Endothelial cell of umbilical vein (primary cell): ENCODE data around the gene FGFR3. TPM values are rescaled to one million over a fixed set of nuclear protein-coding genes. Genes with fewer than 3 reads are reported as not detected.

Experiments
- BruUV-seq: library from RNA; stranded (reverse); fragments of 400-500 nt; replicated peaks from 2 replicates; lab custom pipeline; 2021; lab: Mats Ljungman, UMichigan
- CTCF ChIA-PET: fragments of 300-600, 350-600 bp; sonication (Branson Sonifier 250); formaldehyde crosslinking; loops from one replicate; lab custom pipeline; 2021; ENCODE audit warnings: antibody characterized with exemption, inconsistent platforms; lab: Charles Lee
- POLR2A ChIA-PET: fragments of 300-600, 350-600 bp; sonication (Branson Sonifier 250); formaldehyde crosslinking; loops from one replicate; lab custom pipeline; 2021; ENCODE audit warnings: antibody characterized with exemption, inconsistent platforms; lab: Charles Lee
- DNase-seq: peaks from one replicate; pipeline ENCODE4 v3.0.0-alpha.2; 2011; ENCODE audit warnings: low read depth, low spot score
- FAIRE-seq: peaks from 2 replicates; lab custom pipeline; 2011; peaks lifted over from hg19 to GRCh38; lab: Jason Lieb, UNC
- H2AFZ ChIP-seq: 2 replicates; pipeline ENCODE4 v1.6.0; 2012; ENCODE audit warnings: low read depth, low read length, control low read depth, inconsistent platforms
- H3K27ac ChIP-seq: 2 replicates; pipeline ENCODE4 v1.5.1; 2011; ENCODE audit warnings: low read depth, mild to moderate bottlenecking, control low read depth, low read length, moderate library complexity; ENCODE audit not compliant: insufficient read depth
- H3K27me3 ChIP-seq, 2 experiments: 2 replicates each; pipeline versions ENCODE4 v1.6.0 to v1.6.1; 2011; ENCODE audit warnings: low read length in 2 of 2, mixed read lengths in 1 of 2; ENCODE audit not compliant: control insufficient read depth in 2 of 2, insufficient read depth in 2 of 2
- H3K36me3 ChIP-seq, 2 experiments: 2 replicates in 1 of 2; 3 replicates in 1 of 2; pipeline ENCODE4 v1.5.1; 2011; ENCODE audit warnings: low read length in 2 of 2, mild to moderate bottlenecking in 1 of 2, moderate library complexity in 1 of 2; ENCODE audit not compliant: control insufficient read depth in 2 of 2, insufficient read depth in 2 of 2; ENCODE audit errors: extremely low read depth in 1 of 2
- H3K4me1 ChIP-seq: 3 replicates; pipeline ENCODE4 v1.5.1; 2011; ENCODE audit warnings: mild to moderate bottlenecking, low read length; ENCODE audit not compliant: control insufficient read depth, insufficient read depth; ENCODE audit errors: extremely low read depth
- H3K4me2 ChIP-seq: 2 replicates; pipeline ENCODE4 v1.6.1; 2011; ENCODE audit warnings: low read length, control low read depth, mixed read lengths; ENCODE audit not compliant: insufficient read depth
- H3K4me3 ChIP-seq, 3 experiments: fragments of 200-600 bp in 1 of 3; sonication (generic), shearing (Covaris generic) in 1 of 3; replicated peaks in 1 of 3; 2 replicates each; pipeline ENCODE4 v1.5.1; 2011 to 2016; ENCODE audit warnings: control low read depth in 3 of 3, low read length in 3 of 3, mild to moderate bottlenecking in 2 of 3, inconsistent platforms in 1 of 3, low read depth in 1 of 3, moderate library complexity in 1 of 3; ENCODE audit not compliant: insufficient read depth in 1 of 3
- H3K79me2 ChIP-seq: 2 replicates; pipeline ENCODE4 v1.6.0; 2012; ENCODE audit warnings: low read length, inconsistent platforms; ENCODE audit not compliant: control insufficient read depth, insufficient read depth
- H3K9ac ChIP-seq: replicated peaks from 2 replicates; pipeline ENCODE3; 2011; ENCODE audit warnings: low read length, control low read depth; ENCODE audit not compliant: insufficient read depth; ENCODE audit errors: extremely low read depth
- H3K9me1 ChIP-seq: replicated peaks from 3 replicates; pipeline ENCODE4 v1.6.0; 2011; ENCODE audit warnings: mild to moderate bottlenecking, low read length; ENCODE audit not compliant: control insufficient read depth, insufficient read depth; ENCODE audit errors: extremely low read depth
- H3K9me3 ChIP-seq: replicated peaks from 2 replicates; pipeline ENCODE4 v1.5.1; 2012; ENCODE audit warnings: low read length, inconsistent platforms; ENCODE audit not compliant: control insufficient read depth, insufficient read depth
- H4K20me1 ChIP-seq: replicated peaks from 2 replicates; pipeline ENCODE3; 2011; ENCODE audit warnings: mild to moderate bottlenecking, low read length; ENCODE audit not compliant: control insufficient read depth, insufficient read depth; ENCODE audit errors: extremely low read depth
- CTCF ChIP-seq, 2 donors: IDR thresholded peaks; 1 replicate in 1 of 2; 2 replicates in 1 of 2; pipeline ENCODE4 v1.5.1; 2011; ENCODE audit warnings: low read length in 2 of 2, mild to moderate bottlenecking in 2 of 2, moderate library complexity in 2 of 2, control low read depth in 1 of 2, inconsistent platforms in 1 of 2, low read depth in 1 of 2; ENCODE audit not compliant: insufficient read depth in 1 of 2; ENCODE audit errors: extremely low read depth in 1 of 2
- FOS ChIP-seq: IDR thresholded peaks from 2 replicates; pipeline ENCODE4 v1.6.1; 2011; ENCODE audit warnings: mild to moderate bottlenecking, low read length, moderate library complexity, borderline replicate concordance; ENCODE audit not compliant: insufficient read depth
- GATA2 ChIP-seq: IDR thresholded peaks from 2 replicates; pipeline ENCODE4 v1.7.0; 2011; ENCODE audit warnings: low read depth, mild to moderate bottlenecking, moderate library complexity, mixed read lengths, low read length; ENCODE audit not compliant: insufficient read length, insufficient read depth
- JUN ChIP-seq: IDR thresholded peaks from 2 replicates; pipeline ENCODE4 v1.6.1; 2011; ENCODE audit warnings: borderline replicate concordance, low read depth; ENCODE audit not compliant: insufficient read length, insufficient read depth
- MAX ChIP-seq: IDR thresholded peaks from 2 replicates; pipeline ENCODE4 v1.6.1; 2011; ENCODE audit not compliant: insufficient read depth, insufficient read length
- MYC ChIP-seq: IDR thresholded peaks from one replicate; pipeline ENCODE4 v1.6.1; 2011; ENCODE audit warnings: mild to moderate bottlenecking, low read depth, low read length
- POLR2A ChIP-seq: IDR thresholded peaks from 2 replicates; pipeline ENCODE4 v1.6.1; 2012; ENCODE audit warnings: low read depth, mild to moderate bottlenecking, control low read depth, low read length
- POLR2AphosphoS5 ChIP-seq: IDR thresholded peaks from 2 replicates; pipeline ENCODE4 v1.6.1; 2012; ENCODE audit warnings: low read depth, mild to moderate bottlenecking, control low read depth, low read length, moderate library complexity; ENCODE audit not compliant: insufficient read depth
- dilution Hi-C: fragments of 300-500 bp; cut with MboI; formaldehyde crosslinking; loops from one replicate; pipeline ENCODE4 v1.15.0; 2019; ENCODE audit warnings: low sequenced_read_pairs; ENCODE audit not compliant: extremely low pct_ligation_motif_present
- intact Hi-C: fragments of 100-400 bp; cut with micrococcal nuclease; formaldehyde crosslinking; loops from one replicate; pipeline ENCODE4 v1.10.0; 2022
- polyA plus RNA-seq, 4 experiments: library from polyadenylated mRNA; depleted of rRNA in 3 of 4; stranded (reverse) in 3 of 4; unstranded in 1 of 4; fragments of >200 nt; gene quantifications; 2 replicates each; pipeline versions ENCODE4 v1.2.1 to v1.2.3, GENCODE V29; 2011 to 2012; ENCODE audit warnings: missing spikeins in 1 of 4
- total RNA-seq: library from RNA; stranded (reverse); gene quantifications from 2 replicates; pipeline ENCODE4 v1.2.3, GENCODE V29; 2021

The FGFR3 gene
- total and polyA plus RNA-seq, 2 donors (not counting 3 experiments of a cell fraction or from before 2014, with no cell fraction given) = 0.73 to 1.2 TPM

GRCh38 chr4:1784395-1784788 lies 8.7 kb upstream of the FGFR3 start:
- Histone ChIP-seq H3K27ac (no peak overlapping the region), H3K79me2 (no peaks in the 10 kb centered on the region), H3K4me2 (no peak overlapping the region), H3K9me1 (no peaks in the 10 kb centered on the region), H3K9me3 (no peaks in the 10 kb centered on the region), H2AFZ (no peak overlapping the region), H3K4me3 (no peak overlapping the region), H3K36me3 (no peaks in the 10 kb centered on the region), H3K9ac (no peak overlapping the region), H4K20me1 (no peaks in the 10 kb centered on the region), H3K4me1 (no peaks in the 10 kb centered on the region), H3K27me3 (no peaks in the 10 kb centered on the region)
- TF ChIP-seq FOS (no peak), GATA2 (no peak), POLR2AphosphoS5 (no peak), JUN (no peak), CTCF (IDR thresholded peaks at IDR 0.05; ENCODE audit: extremely low read depth in 1 of 2, insufficient read depth in 1 of 2, low read depth in 1 of 2, low read length in 2 of 2) (no peak), MAX (no peak), MYC (no peak), POLR2A (no peak)
- intact Hi-C loops = no loop called here
- FAIRE-seq (no peak), DNase-seq (no peak)
- ChIA-PET CTCF (interaction anchor here (1.0 to 5.8 kb wide), 3 partner anchors 16 to 37 kb away, joined by 3 to 27 read pairs (median 3); no protein-coding TSS in a partner anchor), POLR2A (no interaction called here)
- dilution Hi-C loops = no loop called here
- BruUV-seq = no TSS peak
